Osteocyte (in vitro differentiated cells): ENCODE measurements around the gene GHRHR. TPM values are rescaled to one million over a fixed set of nuclear protein-coding genes. Genes with fewer than 3 reads are reported as not detected.

Experiments used
- DNase-seq: peaks from one replicate; pipeline ENCODE4 v3.0.0; 2021; ENCODE audit warnings: mixed read lengths; ENCODE audit not compliant: unreplicated experiment; ENCODE audit errors: extremely low spot score
- H3K27ac Mint-ChIP-seq: one replicate; pipeline ENCODE4 v1.8.0; 2021; ENCODE audit warnings: mild to moderate bottlenecking, mixed read lengths; ENCODE audit not compliant: unreplicated experiment
- H3K27me3 Mint-ChIP-seq: one replicate; pipeline ENCODE4 v1.8.0; 2021; ENCODE audit warnings: mixed read lengths; ENCODE audit not compliant: unreplicated experiment
- H3K36me3 Mint-ChIP-seq: one replicate; pipeline ENCODE4 v1.8.0; 2021; ENCODE audit warnings: mixed read lengths; ENCODE audit not compliant: unreplicated experiment
- H3K4me1 Mint-ChIP-seq: one replicate; pipeline ENCODE4 v1.8.0; 2021; ENCODE audit warnings: mixed read lengths; ENCODE audit not compliant: unreplicated experiment
- H3K4me3 Mint-ChIP-seq: one replicate; pipeline ENCODE4 v1.8.0; 2021; ENCODE audit warnings: mild to moderate bottlenecking, moderate library complexity, mixed read lengths; ENCODE audit not compliant: unreplicated experiment
- H3K9me3 Mint-ChIP-seq: one replicate; pipeline ENCODE4 v1.8.0; 2021; ENCODE audit warnings: mixed read lengths; ENCODE audit not compliant: unreplicated experiment
- total RNA-seq: library from RNA; stranded (reverse); gene quantifications from 2 replicates; pipeline ENCODE4 v1.2.1, GENCODE V29; 2021
- TF ChIP-seq, protein P1 (sequence below): fragments of 200-600 bp; sonication (generic); IDR thresholded peaks from 2 replicates; pipeline ENCODE4 v1.5.0; 2021; ENCODE audit warnings: antibody characterized with exemption, mild to moderate bottlenecking, moderate library complexity

The GHRHR gene
- total RNA-seq, 1 donor from 2014 or later, result not detected

DNA sequence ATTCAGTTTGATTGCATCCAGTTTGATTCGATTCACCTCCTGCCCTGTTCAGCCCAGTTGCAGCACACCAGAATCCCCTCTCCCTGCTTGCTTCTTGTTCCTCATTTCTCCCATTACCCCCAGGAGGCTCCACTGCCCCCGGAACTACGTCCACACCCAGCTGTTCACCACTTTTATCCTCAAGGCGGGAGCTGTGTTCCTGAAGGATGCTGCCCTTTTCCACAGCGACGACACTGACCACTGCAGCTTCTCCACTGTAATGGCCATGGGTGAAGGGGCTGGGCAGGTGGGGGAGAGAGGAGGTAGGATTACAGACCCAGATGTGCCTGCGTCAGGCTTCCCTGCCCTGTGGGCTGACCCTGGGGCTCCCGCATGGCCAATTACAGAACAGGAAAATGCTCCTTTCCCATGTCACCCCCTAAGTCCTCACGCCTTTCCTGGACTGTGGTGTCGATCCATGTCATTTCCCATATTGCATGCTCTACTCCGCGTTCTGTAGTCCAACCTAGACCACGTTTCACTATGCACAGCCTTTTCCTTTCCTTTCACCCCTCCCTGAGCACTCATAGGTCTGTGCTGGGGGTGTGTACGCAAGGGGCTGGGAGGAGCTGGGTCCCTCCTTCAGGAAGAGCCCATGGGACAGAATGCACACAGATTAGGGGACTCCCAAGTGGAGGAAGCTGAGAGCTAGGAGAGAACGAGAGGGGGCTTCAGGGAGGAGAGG lies 8.2 kb downstream of the GHRHR start:
- Mint-ChIP-seq H3K27me3 (peaks cover 60% of the 10 kb centered on the region), H3K9me3 (no peaks in the 10 kb centered on the region), H3K27ac (no peak overlapping the region)

DNA sequence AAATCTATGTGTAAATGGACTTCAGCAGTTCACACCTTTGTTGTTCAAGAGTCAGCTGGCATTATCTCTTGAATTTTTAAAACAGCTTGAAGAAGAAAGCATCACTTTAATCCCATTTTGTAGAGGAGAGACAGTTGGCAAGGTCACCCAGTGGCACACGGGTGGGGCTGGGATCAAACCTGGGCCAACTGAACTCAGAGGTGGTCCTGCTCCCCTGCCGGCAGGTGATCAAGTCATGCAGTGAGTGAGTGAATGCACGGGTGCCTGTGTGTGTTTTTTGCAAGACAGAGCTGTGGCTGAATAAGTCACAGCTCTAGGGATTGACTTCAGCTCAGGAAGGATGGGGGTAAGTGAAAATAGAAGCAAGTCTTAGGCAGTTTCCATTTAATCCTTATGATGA lies 9.5 kb downstream of the GHRHR start:
- Mint-ChIP-seq H3K27ac (no peak overlapping the region), H3K27me3 (peaks cover 57% of the 10 kb centered on the region), H3K9me3 (no peaks in the 10 kb centered on the region), H3K4me3 (no peak overlapping the region), H3K4me1 (no peaks in the 10 kb centered on the region), H3K36me3 (no peaks in the 10 kb centered on the region)
- no peak for DNase-seq
- TF ChIP-seq, protein P1, sequence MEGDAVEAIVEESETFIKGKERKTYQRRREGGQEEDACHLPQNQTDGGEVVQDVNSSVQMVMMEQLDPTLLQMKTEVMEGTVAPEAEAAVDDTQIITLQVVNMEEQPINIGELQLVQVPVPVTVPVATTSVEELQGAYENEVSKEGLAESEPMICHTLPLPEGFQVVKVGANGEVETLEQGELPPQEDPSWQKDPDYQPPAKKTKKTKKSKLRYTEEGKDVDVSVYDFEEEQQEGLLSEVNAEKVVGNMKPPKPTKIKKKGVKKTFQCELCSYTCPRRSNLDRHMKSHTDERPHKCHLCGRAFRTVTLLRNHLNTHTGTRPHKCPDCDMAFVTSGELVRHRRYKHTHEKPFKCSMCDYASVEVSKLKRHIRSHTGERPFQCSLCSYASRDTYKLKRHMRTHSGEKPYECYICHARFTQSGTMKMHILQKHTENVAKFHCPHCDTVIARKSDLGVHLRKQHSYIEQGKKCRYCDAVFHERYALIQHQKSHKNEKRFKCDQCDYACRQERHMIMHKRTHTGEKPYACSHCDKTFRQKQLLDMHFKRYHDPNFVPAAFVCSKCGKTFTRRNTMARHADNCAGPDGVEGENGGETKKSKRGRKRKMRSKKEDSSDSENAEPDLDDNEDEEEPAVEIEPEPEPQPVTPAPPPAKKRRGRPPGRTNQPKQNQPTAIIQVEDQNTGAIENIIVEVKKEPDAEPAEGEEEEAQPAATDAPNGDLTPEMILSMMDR, result no peak

More for the DNA sequence above, 8.2 kb downstream of the GHRHR start:
- DNase-seq, result peak; percentile 73
- H3K36me3 Mint-ChIP-seq, result no peaks in the 10 kb centered on the region
- H3K4me3 Mint-ChIP-seq, result no peak overlapping the region
- no peaks in the 10 kb centered on the region for H3K4me1 Mint-ChIP-seq
- TF ChIP-seq, protein P1, result no peak

DNA sequence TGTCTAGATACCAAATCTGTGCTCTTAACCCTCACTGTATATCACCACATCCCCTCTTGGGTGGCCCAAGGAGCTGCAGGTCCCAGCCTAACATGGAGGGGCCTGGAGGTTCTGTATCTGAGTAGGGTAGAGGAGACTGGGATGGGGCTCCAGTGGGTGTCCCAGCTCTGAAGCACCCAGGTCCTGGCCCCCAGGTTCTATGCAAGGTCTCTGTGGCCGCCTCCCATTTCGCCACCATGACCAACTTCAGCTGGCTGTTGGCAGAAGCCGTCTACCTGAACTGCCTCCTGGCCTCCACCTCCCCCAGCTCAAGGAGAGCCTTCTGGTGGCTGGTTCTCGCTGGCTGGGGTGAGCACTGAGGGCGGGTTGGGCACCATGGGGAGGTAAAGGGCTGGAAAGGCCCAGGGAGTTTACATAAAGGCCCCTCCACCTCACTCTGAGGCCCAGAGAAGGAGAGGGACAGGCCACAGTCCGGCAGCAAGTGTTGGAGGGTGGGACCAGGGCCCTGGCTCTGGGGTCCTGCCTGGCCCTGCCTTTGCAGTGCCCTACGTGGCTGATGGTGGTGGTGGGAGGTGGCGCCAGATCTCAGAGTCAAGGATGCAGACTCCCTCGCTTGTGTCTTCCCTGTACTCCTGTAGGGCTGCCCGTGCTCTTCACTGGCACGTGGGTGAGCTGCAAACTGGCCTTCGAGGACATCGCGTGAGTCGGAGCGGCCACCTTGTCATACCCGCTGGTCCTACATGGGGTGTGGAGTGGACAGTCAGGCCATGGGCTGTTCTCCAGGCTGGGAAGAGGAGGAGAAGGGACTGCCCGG lies 10.2 kb downstream of the GHRHR start:
- no peak overlapping the region for H3K27ac Mint-ChIP-seq
- H3K36me3 Mint-ChIP-seq, result no peaks in the 10 kb centered on the region
- DNase-seq, result no peak
- H3K9me3 Mint-ChIP-seq, result no peaks in the 10 kb centered on the region
- no peak overlapping the region for H3K4me3 Mint-ChIP-seq
- no peaks in the 10 kb centered on the region for H3K4me1 Mint-ChIP-seq
- TF ChIP-seq, protein P1, result no peak
- H3K27me3 Mint-ChIP-seq, result peaks cover 64% of the 10 kb centered on the region

DNA sequence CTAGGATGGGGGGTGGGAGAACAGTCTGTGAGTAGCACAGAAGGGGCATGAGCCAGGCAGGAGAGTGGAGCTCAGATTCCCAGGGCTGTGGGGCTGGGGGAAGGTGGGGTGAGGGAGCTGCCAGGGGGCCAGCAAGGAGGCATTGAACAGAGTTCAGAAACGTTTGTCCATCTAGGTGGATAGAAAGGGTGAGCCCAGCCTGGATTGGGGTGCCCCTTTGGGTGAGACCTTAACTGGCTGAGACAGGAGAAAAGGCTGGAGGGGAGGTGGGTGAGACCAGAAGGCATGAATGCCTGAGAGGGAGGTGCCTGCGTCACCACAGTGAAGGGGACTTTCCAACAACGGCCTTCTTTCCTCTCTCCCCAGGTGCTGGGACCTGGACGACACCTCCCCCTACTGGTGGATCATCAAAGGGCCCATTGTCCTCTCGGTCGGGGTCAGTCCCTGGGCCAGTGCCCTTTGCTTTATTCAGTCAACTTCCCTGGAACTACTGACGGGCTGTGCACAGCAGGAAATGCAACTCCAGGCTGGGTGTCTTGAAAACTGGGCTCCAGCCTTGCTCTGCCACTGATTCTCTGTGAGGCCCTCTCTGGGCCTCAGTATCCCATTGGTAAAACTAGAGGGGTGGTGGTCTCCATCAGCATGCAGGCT lies 11.0 kb downstream of the GHRHR start:
- H3K4me1 Mint-ChIP-seq, result no peaks in the 10 kb centered on the region
- H3K4me3 Mint-ChIP-seq, result no peak overlapping the region
- no peak overlapping the region for H3K27ac Mint-ChIP-seq
- TF ChIP-seq, protein P1, result peak; percentile 60
- DNase-seq, result no peak
- H3K9me3 Mint-ChIP-seq, result no peaks in the 10 kb centered on the region
- H3K27me3 Mint-ChIP-seq, result peaks cover 70% of the 10 kb centered on the region
- no peaks in the 10 kb centered on the region for H3K36me3 Mint-ChIP-seq
